Lower leg skin (tissue), 3 donors: ENCODE results near the gene KIF25.

Experiments
- CTCF ChIP-seq, 3 donors: fragments of 450-650 bp; IDR thresholded peaks; one replicate each; pipeline ENCODE4 v1.5.1; 2016; ENCODE audit warnings: antibody characterized with exemption in 3 of 3, mild to moderate bottlenecking in 3 of 3, moderate library complexity in 2 of 3
- POLR2A ChIP-seq, 2 donors: fragments of 450-650 bp; IDR thresholded peaks; one replicate each; pipeline ENCODE4 v1.6.1; 2016 to 2017; ENCODE audit warnings: antibody characterized with exemption in 2 of 2, mild to moderate bottlenecking in 1 of 2, moderate library complexity in 1 of 2

- TF ChIP-seq CTCF (IDR thresholded peaks at IDR 0.05), result no peak
- TF ChIP-seq POLR2A (IDR thresholded peaks at IDR 0.05), result no peak
Measured at GRCh38 chr6:167988154-167988495, 9.3 kb upstream of the KIF25 start.
